Adrenal gland (tissue), 12 donors: Measurements from ENCODE around the gene RIF1. TPM values are rescaled to one million over a fixed set of nuclear protein-coding genes. Genes with fewer than 3 reads are reported as not detected.

ENCODE experiments used
- DNase-seq, 7 donors: peaks; one replicate each; pipeline ENCODE4 v3.0.0-alpha.2; 2019 to 2020
- H3K27ac ChIP-seq, 5 donors: fragments of 200-600 bp; sonication (generic) in 4 of 5; 1 replicate in 3 of 5; 2 replicates in 2 of 5; pipeline versions ENCODE4 v1.5.1 to v1.8.0; 2016 to 2020; ENCODE audit warnings: mild to moderate bottlenecking in 1 of 5
- H3K27me3 ChIP-seq: fragments of 200-600 bp; 2 replicates; pipeline ENCODE4 v1.8.0; 2021
- H3K36me3 ChIP-seq, 2 donors: fragments of 200-600 bp; replicated peaks in 1 of 2; 1 replicate in 1 of 2; 2 replicates in 1 of 2; pipeline versions ENCODE4 v1.5.1 to v1.8.0; 2018 to 2022
- H3K4me1 ChIP-seq, 2 donors: fragments of 200-600 bp; replicated peaks in 1 of 2; 1 replicate in 1 of 2; 2 replicates in 1 of 2; pipeline versions ENCODE4 v1.5.1 to v1.8.0; 2018 to 2021
- H3K4me3 ChIP-seq, 4 donors: fragments of 200-600 bp; sonication (generic) in 3 of 4; one replicate each; pipeline ENCODE4 v1.5.1; 2016 to 2018
- H3K9me3 ChIP-seq, 3 donors: fragments of 200-600 bp; sonication (generic) in 1 of 3; replicated peaks in 1 of 3; 1 replicate in 2 of 3; 2 replicates in 1 of 3; pipeline versions ENCODE4 v1.5.1 to v1.8.0; 2016 to 2021
- CTCF ChIP-seq, 6 experiments: fragments of 450-650 bp in 4 of 6; fragments of 200-600 bp in 2 of 6; sonication (generic) in 1 of 6; IDR thresholded peaks; 1 replicate in 5 of 6; 2 replicates in 1 of 6; pipeline versions ENCODE4 v1.5.1 to v1.8.0; 2016 to 2021; ENCODE audit warnings: antibody characterized with exemption in 6 of 6, mild to moderate bottlenecking in 2 of 6, moderate library complexity in 1 of 6
- POLR2A ChIP-seq, 2 donors: fragments of 450-650 bp; IDR thresholded peaks; one replicate each; pipeline ENCODE4 v1.6.1; 2017; ENCODE audit warnings: antibody characterized with exemption in 2 of 2, mild to moderate bottlenecking in 2 of 2, moderate library complexity in 1 of 2
- WGBS, 4 donors: extraction: QIAGEN DNeasy Blood & Tissue Kit in 2 of 4; methylation state at CpG; one replicate each; pipeline versions ENCODE4 v1.1.5 to v1.1.7; 2013 to 2017; 5-methylcytosine and 5-hydroxymethylcytosine counted together
- intact Hi-C, 2 donors: fragments of 100-400 bp; cut with DNase I; formaldehyde crosslinking; loops; one replicate each; pipeline versions ENCODE4 v1.14.1 to v1.15.0; 2022 to 2023
- polyA plus RNA-seq, 3 donors: library from polyadenylated mRNA; stranded (reverse); fragments of 200-250 nt in 2 of 3; fragments of 350-450 nt in 1 of 3; fragmentation: Illumina TruSeq in 1 of 3; extraction: RNeasy Lipid Tissue Mini Kit (QIAGEN cat#74804) in 1 of 3; gene quantifications; one replicate each; pipeline ENCODE4 v1.2.3, GENCODE V29; 2013 to 2014
- total RNA-seq, 9 donors: library from RNA; depleted of rRNA in 4 of 9; stranded (reverse); fragments of >200 nt in 4 of 9; fragments of 120-200 nt in 1 of 9; fragmentation: NEBNext Ultra II Directional in 1 of 9; extraction: Animal tissue kit (Norgen Biotek cat#: 25700) in 1 of 9; gene quantifications; one replicate each; pipeline versions ENCODE4 v1.1.0 to v1.2.4, GENCODE V29; 2013 to 2023
- donor health status: healthy with polysubstance abuse.
- donor health status: Bipolar disorder and iron deficiency.
- donor health status: DM: yes; HTN: yes; CAD: no.
- donor health status: DM: no; HTN: no; CAD: no.
- donor health status: DM: no; HTN: no; CAD: no.
- donor health status: DM: yes; HTN: yes; CAD: no.

The RIF1 gene
- total and polyA plus RNA-seq, 12 donors = 4.0 to 50.8 (median 27.6) TPM

GRCh38 chr2:151472966-151473365, 63.3 kb downstream of the RIF1 start:
- H3K27ac ChIP-seq = no peak overlapping the region
- no peak for DNase-seq
- no peak overlapping the region for H3K4me3 ChIP-seq
- TF ChIP-seq CTCF (IDR thresholded peaks at IDR 0.05) (no peak), POLR2A (IDR thresholded peaks at IDR 0.05) (no peak)
- H3K9me3 ChIP-seq = no peaks in the 10 kb centered on the region
- H3K4me1 ChIP-seq = no peaks in the 10 kb centered on the region
- 86 to 94% (median 89%) methylated on average over 3 of the region's 3 CpGs for WGBS, 4 donors
- H3K36me3 ChIP-seq = peaks cover 0 to 54% of the 10 kb centered on the region in 2 donors
- no peaks in the 10 kb centered on the region for H3K27me3 ChIP-seq
- intact Hi-C loops = no loop called here

GRCh38 chr2:151475071-151475470, 65.4 kb downstream of the RIF1 start:
- Histone ChIP-seq H3K27ac (no peak overlapping the region), H3K4me1 (no peaks in the 10 kb centered on the region), H3K9me3 (no peaks in the 10 kb centered on the region), H3K27me3 (no peaks in the 10 kb centered on the region), H3K36me3 (peaks cover 0 to 35% of the 10 kb centered on the region in 2 donors), H3K4me3 (no peak overlapping the region)
- intact Hi-C loops = no loop called here
- 48 to 55% (median 52%) methylated on average over 2 of the region's 2 CpGs for WGBS, 4 donors
- no peak for TF ChIP-seq CTCF (IDR thresholded peaks at IDR 0.05)
- no peak for TF ChIP-seq POLR2A (IDR thresholded peaks at IDR 0.05)
- DNase-seq = no peak

- Histone ChIP-seq H3K9me3 (no peaks in the 10 kb centered on the region), H3K4me3 (no peak overlapping the region), H3K4me1 (no peaks in the 10 kb centered on the region), H3K27ac (no peak overlapping the region), H3K27me3 (no peaks in the 10 kb centered on the region), H3K36me3 (peaks cover 0 to 23% of the 10 kb centered on the region in 2 donors)
- DNase-seq = no peak
- intact Hi-C loops = no loop called here
- 87 to 100% (median 91%) methylated on average over 1 of the region's 1 CpG for WGBS, 4 donors
- no peak for TF ChIP-seq CTCF (IDR thresholded peaks at IDR 0.05)
- no peak for TF ChIP-seq POLR2A (IDR thresholded peaks at IDR 0.05)
Measured at GRCh38 chr2:151476287-151476686, 66.6 kb downstream of the RIF1 start.

GRCh38 chr2:151478011-151478410, 68.3 kb downstream of the RIF1 start:
- Histone ChIP-seq H3K27me3 (no peaks in the 10 kb centered on the region), H3K4me3 (no peak overlapping the region), H3K27ac (no peak overlapping the region), H3K4me1 (no peaks in the 10 kb centered on the region), H3K36me3 (peaks cover 0 to 23% of the 10 kb centered on the region in 2 donors), H3K9me3 (no peaks in the 10 kb centered on the region)
- WGBS, 4 donors = 94 to 98% (median 98%) methylated on average over 4 of the region's 4 CpGs
- no peak for DNase-seq
- TF ChIP-seq CTCF (IDR thresholded peaks at IDR 0.05) = no peak
- TF ChIP-seq POLR2A (IDR thresholded peaks at IDR 0.05) = no peak
- intact Hi-C loops = no loop called here
